HG03378 (cell line): Measurements from ENCODE around the gene MYO7B.

ENCODE experiments used
- ATAC-seq: cut with Tn5 transposase; IDR thresholded peaks from one replicate; pipeline ENCODE4 v1.9.1; 2021; ENCODE audit warnings: mild to moderate bottlenecking, moderate library complexity; ENCODE audit not compliant: unreplicated experiment

The MYO7B gene

GRCh38 chr2:127623388-127624319 is 88.2 kb downstream of the MYO7B start:
- ATAC-seq: no peak

- no peak for ATAC-seq
These were observed 88.9 kb downstream of the MYO7B start for GRCh38 chr2:127624320-127624755.

GRCh38 chr2:127624756-127625571 is 89.5 kb downstream of the MYO7B start:
- ATAC-seq: no peak

GRCh38 chr2:127625572-127625951 is 90.1 kb downstream of the MYO7B start:
- ATAC-seq: no peak

GRCh38 chr2:127626175-127626574 is 90.7 kb downstream of the MYO7B start:
- no peak for ATAC-seq

- ATAC-seq: no peak
These were observed 91.6 kb downstream of the MYO7B start for GRCh38 chr2:127626917-127627739.

- ATAC-seq: no peak
These were observed 92.5 kb downstream of the MYO7B start for GRCh38 chr2:127627740-127628571.

- no peak for ATAC-seq
These were observed 93.5 kb downstream of the MYO7B start for GRCh38 chr2:127628767-127629614.

- no peak for ATAC-seq
These were observed 94.2 kb downstream of the MYO7B start for GRCh38 chr2:127629637-127630036.

GRCh38 chr2:127630096-127630863 is 94.8 kb downstream of the MYO7B start:
- ATAC-seq: no peak

- ATAC-seq: no peak
These were observed 95.5 kb downstream of the MYO7B start for GRCh38 chr2:127630864-127631540.

GRCh38 chr2:127631541-127631996 is 96.1 kb downstream of the MYO7B start:
- no peak for ATAC-seq

- ATAC-seq: no peak
These were observed 96.6 kb downstream of the MYO7B start for GRCh38 chr2:127631997-127632581.

- no peak for ATAC-seq
These were observed 97.4 kb downstream of the MYO7B start for GRCh38 chr2:127632592-127633489.

GRCh38 chr2:127633556-127634065 is 98.1 kb downstream of the MYO7B start:
- no peak for ATAC-seq

- ATAC-seq: no peak
These were observed 98.7 kb downstream of the MYO7B start for GRCh38 chr2:127634066-127634617.
